K562 (cell line): Measurements from ENCODE around the gene GOLIM4. TPM values are rescaled to one million over a fixed set of nuclear protein-coding genes. Genes with fewer than 3 reads are reported as not detected.

Experiments
- ARHGAP35 ChIP-seq: fragments of 450-650 bp; IDR thresholded peaks from 2 replicates; pipeline ENCODE4 v1.6.1; 2018; ENCODE audit not compliant: partially characterized antibody
- ATF3 ChIP-seq, 2 experiments: fragments of 450-650 bp in 1 of 2; sonication (generic) in 1 of 2; formaldehyde crosslinking in 1 of 2; IDR thresholded peaks in 1 of 2; conservative IDR thresholded peaks in 1 of 2; 2 replicates each; pipeline versions ENCODE4 v1.6.1 to v1.8.1; 2016 to 2023; ENCODE audit warnings: mild to moderate bottlenecking in 2 of 2, moderate library complexity in 2 of 2, inconsistent platforms in 1 of 2, missing genetic modification reagents in 1 of 2
- CAMTA2 ChIP-seq: fragments of 250-450 bp; sonication (Bioruptor Pico); conservative IDR thresholded peaks from 2 replicates; pipeline ENCODE4 v1.5.1; 2022
- CREB3 ChIP-seq: fragments of 450-650 bp; conservative IDR thresholded peaks from 2 replicates; pipeline ENCODE4 v1.6.1; 2016; ENCODE audit warnings: missing genetic modification characterization, low read depth, mild to moderate bottlenecking, missing compliant biosample characterization, moderate library complexity
- CREBBP ChIP-seq: IDR thresholded peaks from one replicate; pipeline ENCODE4 v1.6.1; 2012; ENCODE audit warnings: low read depth, mild to moderate bottlenecking, control low read depth, inconsistent platforms, low read length
- CREM ChIP-seq: IDR thresholded peaks from 2 replicates; pipeline ENCODE4 v1.6.1; 2014; ENCODE audit warnings: antibody characterized with exemption, low read depth
- DMBX1 ChIP-seq: fragments of 250-450 bp; sonication (Bioruptor Pico); IDR thresholded peaks from 2 replicates; pipeline ENCODE4 v1.8.0; 2022; ENCODE audit warnings: inconsistent platforms, mild to moderate bottlenecking, moderate library complexity, borderline replicate concordance
- E2F5 ChIP-seq: sonication (generic); formaldehyde crosslinking; IDR thresholded peaks from 2 replicates; pipeline ENCODE4 v1.8.0; 2022; ENCODE audit warnings: mild to moderate bottlenecking, missing genetic modification reagents
- FOSL1 ChIP-seq: fragments of 200-800 bp; sonication (Bioruptor generic); conservative IDR thresholded peaks from 2 replicates; pipeline ENCODE4 v1.6.1; 2016; ENCODE audit warnings: missing genetic modification characterization, missing compliant biosample characterization
- GABPA ChIP-seq: fragments of 200-800 bp; sonication (Bioruptor generic); conservative IDR thresholded peaks from 2 replicates; pipeline ENCODE4 v1.6.1; 2016; ENCODE audit warnings: low read depth, missing genetic modification characterization, missing compliant biosample characterization
- GATAD2B ChIP-seq: fragments of 450-650 bp; IDR thresholded peaks from 2 replicates; pipeline ENCODE4 v1.6.1; 2017; ENCODE audit warnings: mild to moderate bottlenecking, borderline replicate concordance
- NFRKB ChIP-seq: fragments of 450-650 bp; IDR thresholded peaks from 2 replicates; pipeline ENCODE4 v1.6.1; 2016; ENCODE audit warnings: low read depth
- NONO ChIP-seq, 2 experiments: fragments of 200-400 bp in 1 of 2; fragments of 450-650 bp in 1 of 2; formaldehyde crosslinking in 1 of 2; IDR thresholded peaks; 2 replicates each; pipeline ENCODE4 v1.6.1; 2017; ENCODE audit warnings: low read depth in 2 of 2, mild to moderate bottlenecking in 2 of 2, moderate library complexity in 2 of 2, low read length in 1 of 2
- PHF21A ChIP-seq: fragments of 450-650 bp; IDR thresholded peaks from 2 replicates; pipeline ENCODE4 v1.6.1; 2017; ENCODE audit warnings: low read depth, borderline replicate concordance
- SETDB1 ChIP-seq: IDR thresholded peaks from one replicate; pipeline ENCODE4 v1.6.1; 2012; ENCODE audit warnings: low read length, control low read depth, inconsistent platforms
- TEAD1 ChIP-seq, 2 experiments: fragments of 450-650 bp in 1 of 2; sonication (generic) in 1 of 2; formaldehyde crosslinking; IDR thresholded peaks; 2 replicates each; pipeline versions ENCODE4 v1.4.0 to v1.8.0; 2020 to 2022; ENCODE audit warnings: mild to moderate bottlenecking in 2 of 2, missing genetic modification reagents in 1 of 2
- THRAP3 ChIP-seq: fragments of 450-650 bp; IDR thresholded peaks from 2 replicates; pipeline ENCODE4 v1.6.1; 2016; ENCODE audit warnings: mild to moderate bottlenecking, inconsistent platforms, borderline replicate concordance
- THRB ChIP-seq: fragments of 450-650 bp; formaldehyde crosslinking; conservative IDR thresholded peaks from 2 replicates; pipeline ENCODE4 v1.4.0; 2022; ENCODE audit warnings: mild to moderate bottlenecking, missing genetic modification characterization
- ZBTB5 ChIP-seq: fragments of 450-650 bp; IDR thresholded peaks from 2 replicates; pipeline ENCODE4 v1.6.1; 2017; ENCODE audit warnings: antibody characterized with exemption
- ZNF175 ChIP-seq: fragments of 200-800 bp; sonication (Bioruptor generic); IDR thresholded peaks from 2 replicates; pipeline ENCODE4 v1.6.1; 2016; ENCODE audit warnings: low read depth, mild to moderate bottlenecking, missing genetic modification characterization, missing compliant biosample characterization
- polyA plus RNA-seq, 8 experiments: library from polyadenylated mRNA; depleted of rRNA in 4 of 8; stranded (reverse) in 5 of 8; unstranded in 3 of 8; fragments of >200 nt; fragmentation: Nextera tagmentation in 2 of 8; fragmentation: Illumina TruSeq in 1 of 8; extraction: Ambion mirVana in 2 of 8; extraction: Trizol in 1 of 8; gene quantifications; 2 replicates each; pipeline versions ENCODE4 v1.2.1 to v1.2.3, GENCODE V29; 2011 to 2014; ENCODE audit warnings: inconsistent platforms in 1 of 8, missing spikeins in 1 of 8
- total RNA-seq, 7 experiments: library from RNA; depleted of rRNA in 6 of 7; stranded (reverse); fragments of >200 nt in 6 of 7; fragmentation: Illumina TruSeq in 2 of 7; extraction: Trizol in 2 of 7; gene quantifications; 2 replicates each; pipeline versions ENCODE4 v1.2.1 to v1.2.3, GENCODE V29; 2011 to 2021; ENCODE audit warnings: low replicate concordance in 1 of 7

GOLIM4 gene
- total and polyA plus RNA-seq, 9 of the 15 experiments (the other 6 are each of a cell fraction or from before 2014, with no cell fraction given) = 9.3 to 39.4 (median 31.0) TPM

GRCh38 chr3:168117853-168118313 lies 22.2 kb upstream of the GOLIM4 start (continued):
- no peak for TF ChIP-seq NONO (IDR thresholded peaks at IDR 0.05; ENCODE audit: low read depth in 2 of 2, low read length in 1 of 2)
- TF ChIP-seq PHF21A = no peak
- TF ChIP-seq ZBTB5 = no peak
- peak; percentile 5; the same call in 1 of the 2 replicates for TF ChIP-seq CREM
- peak; percentile 59 for TF ChIP-seq ATF3 (IDR thresholded peaks at IDR 0.05)
- no peak for TF ChIP-seq ATF3 (CRISPR knock-in tag; conservative IDR thresholded peaks at IDR 0.05)
- no peak for TF ChIP-seq GABPA
- TF ChIP-seq TEAD1 (CRISPR knock-in tag; IDR thresholded peaks at IDR 0.05) = no peak
- no peak for TF ChIP-seq SETDB1
- peak; percentile 48; the same call in 1 of the 2 replicates for TF ChIP-seq DMBX1 (CRISPR knock-in tag)
- no peak for TF ChIP-seq CREBBP
- TF ChIP-seq THRB (CRISPR knock-in tag) = no peak
- no peak for TF ChIP-seq CAMTA2 (CRISPR knock-in tag)
- 0 out of 2 replicates have a peak, but pooled peaks have one; percentile 33 for TF ChIP-seq FOSL1
- TF ChIP-seq NFRKB = no peak; the same call in 1 of the 2 replicates
- 0 out of 2 replicates have a peak, but pooled peaks have one; percentile 52 for TF ChIP-seq ZNF175
- no peak for TF ChIP-seq E2F5 (CRISPR knock-in tag)
- no peak for TF ChIP-seq ARHGAP35
- TF ChIP-seq THRAP3 = no peak
- no peak for TF ChIP-seq GATAD2B
- no peak for TF ChIP-seq CREB3 (tag)
